Fibroblast of skin of right biceps (primary cell): ENCODE results near the gene PPA1.
"Not testable (repeated sequence)": the region's sequence is repeated elsewhere in the genome, so short reads cannot be mapped to it uniquely, and the experiment has no call there.

ENCODE experiments used
- DNase-seq: peaks from one replicate; pipeline ENCODE4 v3.0.0-alpha.2; 2013

Gene PPA1

DNA sequence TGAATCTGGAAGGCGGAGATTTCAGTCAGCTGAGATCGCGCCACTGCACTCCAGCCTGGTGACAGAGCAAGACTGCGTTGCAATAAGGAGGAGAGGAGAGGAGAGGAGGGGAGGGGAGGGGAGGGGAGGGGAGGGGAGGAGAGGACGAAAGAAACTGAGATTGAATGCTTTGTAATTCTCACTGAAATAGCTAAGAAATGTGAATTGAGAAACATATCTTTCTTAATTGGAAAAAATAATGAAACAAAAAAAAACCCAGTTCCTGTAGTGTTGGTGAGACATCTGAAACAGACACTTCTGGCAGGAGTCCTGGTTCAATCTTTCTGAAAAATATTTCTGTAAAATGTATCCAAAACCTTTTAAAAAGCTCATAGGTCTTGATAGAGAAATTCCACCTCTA lies 26.5 kb downstream of the PPA1 start:
- DNase-seq, result no peak

DNA sequence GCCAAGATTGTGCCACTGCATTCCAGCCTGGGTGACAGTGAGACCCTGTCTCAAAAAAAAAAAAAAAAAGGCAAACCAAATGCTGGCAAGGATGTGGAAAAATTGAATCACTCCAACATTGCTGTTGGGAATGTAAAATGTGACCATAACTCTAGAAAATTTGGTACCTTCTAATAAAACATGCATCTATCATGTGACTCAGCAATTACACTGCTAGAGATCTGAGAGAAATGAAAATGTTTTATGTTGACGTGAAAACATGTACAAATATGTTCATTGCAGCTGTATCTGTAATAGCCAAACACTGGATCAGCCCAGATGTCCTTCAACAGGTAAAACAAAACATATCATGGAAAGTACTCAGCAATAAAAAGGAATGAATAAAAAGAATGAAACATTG lies 32.1 kb downstream of the PPA1 start:
- peak; percentile 28 for DNase-seq

DNA sequence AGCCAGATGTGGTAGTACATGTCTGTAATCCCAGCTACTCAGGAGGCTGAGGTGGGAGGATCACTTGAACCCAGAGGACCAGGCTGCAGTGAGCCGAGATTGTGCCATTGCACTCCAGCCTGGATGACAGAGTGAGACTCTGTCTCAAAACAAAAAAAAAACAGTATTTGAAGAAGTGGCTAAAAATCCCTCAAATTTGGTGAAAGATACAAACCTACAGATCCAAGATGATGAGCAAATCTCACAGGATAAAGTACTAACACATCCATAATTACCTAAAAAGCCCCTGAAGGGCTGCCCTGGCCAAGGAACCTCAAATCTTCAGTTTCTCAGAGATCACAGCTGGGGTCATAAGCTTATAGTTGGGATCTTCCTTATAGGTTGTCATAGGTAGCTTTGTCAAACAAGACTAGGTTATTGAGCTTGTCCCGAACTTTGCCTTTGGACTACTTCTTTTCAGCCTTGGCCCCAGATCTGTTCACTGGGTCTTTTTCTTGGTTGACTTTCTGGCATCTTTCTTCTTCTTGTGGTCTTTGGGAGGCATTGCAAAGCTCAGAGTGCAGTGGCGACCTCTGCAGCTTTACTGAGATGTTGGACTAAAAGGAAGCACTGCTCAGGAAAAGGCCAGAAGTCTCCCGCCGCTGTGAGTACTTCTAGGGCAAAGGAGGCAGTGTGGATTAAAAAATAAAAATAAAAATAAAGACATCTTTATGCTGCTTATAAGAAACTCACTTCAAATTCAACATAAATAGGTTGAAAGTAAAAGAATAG lies 34.3 kb downstream of the PPA1 start:
- DNase-seq, result no peak

DNA sequence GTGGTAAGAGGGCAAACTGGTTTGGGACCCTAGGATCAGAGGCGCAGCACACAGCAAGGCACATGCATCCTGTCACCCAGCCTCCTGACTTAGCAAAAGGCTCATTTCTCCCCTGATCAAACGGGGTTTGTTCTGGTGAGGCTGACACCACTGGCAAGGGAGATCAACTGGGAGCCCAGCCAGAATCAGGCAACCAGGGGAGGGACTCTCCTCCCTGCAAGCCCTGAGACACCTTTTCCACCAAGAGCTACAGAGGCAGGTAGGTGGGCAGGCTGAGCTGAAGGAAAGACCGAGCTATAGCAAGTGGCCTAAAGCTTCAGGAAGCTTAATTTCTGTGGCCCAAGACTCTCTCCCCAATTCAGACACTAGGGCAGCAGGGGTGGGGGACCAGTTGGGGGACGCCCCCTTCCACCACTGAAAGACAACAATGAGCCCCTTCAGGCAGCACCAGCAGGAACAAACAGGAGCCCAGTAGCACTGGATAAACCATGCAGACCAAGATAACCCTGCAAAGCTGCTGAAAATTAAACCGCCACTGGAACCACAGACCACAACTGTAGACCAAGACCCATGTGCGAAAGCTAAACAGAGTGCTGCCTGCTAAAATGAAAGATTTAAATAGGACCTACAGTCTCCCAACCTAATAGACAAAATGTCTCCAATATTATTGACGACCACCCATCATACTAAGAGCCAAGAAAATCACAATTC lies 35.8 kb downstream of the PPA1 start:
- no peak for DNase-seq

DNA sequence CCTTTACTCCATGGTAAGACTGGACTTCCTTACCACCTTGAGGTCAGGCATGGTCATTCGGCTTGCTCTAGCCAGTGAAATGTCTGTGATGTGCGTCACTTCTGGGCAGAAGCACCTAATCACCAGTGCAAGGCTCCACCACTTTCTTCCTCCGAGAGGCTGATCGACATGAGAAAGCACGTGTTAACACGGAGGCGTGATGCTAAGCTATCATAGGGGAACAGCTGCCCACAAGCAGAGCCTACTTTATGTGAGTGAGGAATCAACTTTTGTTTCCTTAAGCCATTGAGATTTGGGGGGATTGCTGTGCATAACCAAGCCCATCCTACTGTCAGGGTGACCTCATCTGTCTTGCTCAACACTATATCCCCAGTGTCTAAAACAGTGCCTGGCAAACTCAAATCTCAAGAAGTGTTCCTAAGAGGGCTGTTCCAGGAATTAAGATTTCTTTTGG lies 39.8 kb downstream of the PPA1 start:
- peak; percentile 34 for DNase-seq

DNA sequence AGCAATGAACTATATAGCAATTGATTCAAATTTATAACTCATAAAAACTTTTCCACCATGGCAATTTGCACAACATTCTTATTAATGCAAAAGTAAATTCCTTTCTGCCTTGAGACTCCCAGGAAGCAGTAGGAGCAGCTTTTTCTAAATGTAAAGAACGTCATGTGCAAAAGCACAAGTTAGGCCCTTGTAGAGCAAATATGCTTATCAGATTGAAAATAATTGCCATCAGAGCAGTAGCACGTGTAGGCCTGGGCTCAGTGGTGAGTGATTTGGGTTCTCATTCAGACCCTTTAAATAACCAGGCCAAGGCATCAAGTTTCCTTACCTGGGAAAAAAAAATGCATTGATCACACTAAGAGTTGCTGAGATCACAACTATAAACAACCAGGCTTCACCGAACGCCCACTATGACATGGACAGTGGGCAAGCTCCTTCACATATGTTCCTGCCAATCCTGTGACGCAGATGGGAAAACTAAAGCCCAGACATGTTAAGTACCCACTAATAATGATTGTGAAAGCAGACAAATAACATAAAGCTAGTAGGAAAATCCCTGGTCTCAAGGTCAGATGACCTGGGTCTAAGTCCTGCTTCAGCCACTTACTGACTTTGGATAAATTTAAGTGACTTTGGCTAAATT lies 40.8 kb downstream of the PPA1 start:
- peak; percentile 22 for DNase-seq

DNA sequence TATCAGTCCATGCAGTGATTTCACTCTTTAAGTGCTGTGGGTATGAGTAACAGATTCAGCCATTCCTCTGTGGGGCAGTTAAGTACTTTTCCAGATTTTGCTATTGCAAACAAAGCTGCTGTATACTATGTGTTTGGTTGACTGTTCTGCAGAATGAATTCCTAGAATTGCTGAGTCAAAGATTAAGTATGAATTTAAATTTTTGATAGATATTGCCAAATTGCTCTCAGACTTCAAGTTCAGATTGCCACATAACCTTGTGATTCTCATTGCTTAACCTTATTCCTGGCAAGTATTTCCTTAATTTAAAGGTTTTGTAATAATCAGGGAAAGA lies 41.3 kb downstream of the PPA1 start:
- peak; percentile 96 for DNase-seq

DNA sequence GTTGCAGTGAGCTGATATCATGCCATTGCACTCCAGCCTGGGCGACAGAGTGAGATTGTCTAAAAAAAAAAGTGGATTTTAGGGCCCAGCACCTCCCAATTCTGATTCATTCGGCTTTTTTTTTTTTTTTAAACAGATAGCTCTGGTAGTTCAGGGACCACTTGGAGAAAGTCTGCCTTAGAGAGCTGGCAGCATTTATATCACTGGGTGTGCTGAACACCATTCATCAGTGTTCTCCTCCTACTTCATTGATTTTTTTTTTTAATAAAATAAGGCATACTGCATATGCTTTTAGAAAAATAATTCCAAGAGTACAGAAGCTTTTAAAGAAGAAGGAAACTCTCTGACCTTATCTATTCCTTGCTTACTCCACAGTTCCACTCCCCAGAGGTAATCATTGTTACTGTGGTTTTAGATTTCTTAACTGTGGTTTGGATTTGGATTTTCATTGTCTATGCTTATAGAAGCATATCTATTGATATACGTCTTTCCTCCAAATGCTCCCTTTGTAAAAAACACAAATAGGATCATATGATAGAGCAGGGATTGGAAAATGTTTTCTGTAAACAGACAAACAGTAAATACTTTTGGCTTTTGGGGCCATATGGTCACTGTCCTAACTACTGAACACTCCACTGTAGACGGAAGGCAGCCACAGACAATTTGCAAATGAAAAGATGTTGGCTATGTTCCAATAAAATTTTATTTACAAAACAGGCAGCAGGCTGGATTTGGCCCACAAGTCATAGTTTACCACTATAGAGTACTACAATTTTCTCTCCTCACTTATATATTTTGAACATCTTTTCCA lies 41.9 kb downstream of the PPA1 start:
- peak; percentile 36 for DNase-seq

DNA sequence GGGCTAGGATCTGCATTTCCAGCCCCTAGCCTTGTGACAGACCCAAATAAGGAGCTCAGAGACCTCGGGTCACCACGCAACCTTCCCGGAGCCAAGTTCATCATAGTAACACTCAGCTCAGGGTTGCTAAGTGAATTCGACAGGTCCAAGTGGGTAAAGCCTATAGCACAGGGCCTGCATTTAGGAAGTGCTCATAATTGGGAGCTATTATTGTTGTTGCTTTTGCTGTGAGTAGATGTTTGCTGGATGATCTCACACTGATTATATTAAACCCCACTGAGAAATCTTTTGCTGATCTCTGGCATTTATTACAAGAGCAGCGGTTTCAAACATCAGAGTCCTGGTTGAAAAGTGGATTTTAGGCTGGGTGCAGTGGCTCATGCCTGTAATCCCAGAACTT lies 42.6 kb downstream of the PPA1 start:
- peak; percentile 46 for DNase-seq

DNA sequence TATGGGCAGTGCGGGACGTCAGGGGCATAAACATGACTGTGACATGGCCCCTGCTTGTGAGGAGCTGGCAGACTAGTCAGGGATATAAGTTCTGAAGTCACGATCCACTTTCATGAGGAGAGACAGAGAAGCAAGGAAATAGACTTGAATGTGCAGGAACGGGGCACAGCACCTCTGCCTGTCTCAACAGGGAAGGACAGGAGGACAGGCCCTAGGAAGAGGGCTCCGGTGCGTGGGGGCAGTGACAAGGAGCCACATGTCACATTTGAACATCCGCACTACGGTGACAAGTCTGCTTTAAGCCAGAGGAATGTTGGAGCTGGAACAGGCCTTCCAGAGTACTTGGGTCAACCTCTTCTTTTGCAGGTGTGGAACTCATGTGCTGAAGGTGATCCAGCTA lies 43.1 kb downstream of the PPA1 start:
- no peak for DNase-seq

DNA sequence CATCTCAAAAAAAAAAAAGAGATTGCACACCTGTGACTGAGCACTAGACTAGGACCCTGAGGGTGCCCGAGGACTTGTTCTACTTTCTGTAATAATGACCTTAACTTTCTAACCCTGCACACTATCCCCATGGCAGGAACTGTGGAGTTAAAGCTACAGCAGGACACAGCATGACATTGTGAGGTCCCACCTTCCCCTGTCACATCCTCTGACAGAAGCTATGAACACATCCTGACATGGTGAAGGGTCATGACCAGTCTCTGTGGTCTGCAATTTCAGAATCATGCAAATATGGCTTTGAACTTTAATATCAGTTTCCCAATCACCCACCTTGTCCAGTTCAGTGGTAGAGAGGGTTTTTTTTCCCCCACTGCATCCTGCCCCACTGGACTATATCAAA lies 44.5 kb downstream of the PPA1 start:
- DNase-seq, result no peak

DNA sequence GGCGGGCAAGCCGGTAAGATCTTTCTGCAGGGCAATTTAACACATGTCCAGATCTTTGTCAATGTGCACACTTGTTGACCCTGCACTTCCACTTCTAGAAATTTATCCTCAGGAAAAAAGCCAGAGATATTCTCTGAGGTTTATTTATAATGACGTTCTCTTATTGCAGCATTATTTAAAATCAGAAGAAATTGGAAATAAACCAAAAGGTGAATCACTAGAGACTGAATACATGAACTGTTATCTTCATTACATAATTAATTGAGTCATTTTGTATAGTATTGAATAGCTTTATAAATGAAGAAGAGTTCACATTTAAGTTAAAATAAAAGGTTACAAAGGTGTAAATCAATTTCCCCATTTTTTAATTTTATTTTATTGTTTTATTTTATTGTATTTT lies 46.7 kb downstream of the PPA1 start:
- no peak for DNase-seq

DNA sequence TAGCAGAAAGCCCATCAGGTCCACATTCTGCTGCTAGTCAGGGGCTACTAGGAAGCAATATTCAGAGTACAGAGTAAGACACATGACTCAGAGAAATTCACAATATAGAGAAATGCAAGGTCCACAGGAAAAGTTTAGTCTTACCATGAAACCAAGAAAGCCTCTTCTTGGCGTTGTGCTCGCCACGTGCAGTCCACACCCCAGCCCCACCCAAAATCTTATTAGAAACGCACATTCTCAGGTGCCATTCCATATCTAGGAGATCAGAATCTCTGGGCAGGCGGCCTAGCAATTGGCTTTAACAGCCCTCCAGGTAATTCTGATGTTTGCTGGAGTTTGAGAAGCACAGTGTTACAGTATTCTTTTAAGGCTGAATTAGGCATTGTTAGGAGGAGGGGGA lies 47.1 kb downstream of the PPA1 start:
- no peak for DNase-seq

DNA sequence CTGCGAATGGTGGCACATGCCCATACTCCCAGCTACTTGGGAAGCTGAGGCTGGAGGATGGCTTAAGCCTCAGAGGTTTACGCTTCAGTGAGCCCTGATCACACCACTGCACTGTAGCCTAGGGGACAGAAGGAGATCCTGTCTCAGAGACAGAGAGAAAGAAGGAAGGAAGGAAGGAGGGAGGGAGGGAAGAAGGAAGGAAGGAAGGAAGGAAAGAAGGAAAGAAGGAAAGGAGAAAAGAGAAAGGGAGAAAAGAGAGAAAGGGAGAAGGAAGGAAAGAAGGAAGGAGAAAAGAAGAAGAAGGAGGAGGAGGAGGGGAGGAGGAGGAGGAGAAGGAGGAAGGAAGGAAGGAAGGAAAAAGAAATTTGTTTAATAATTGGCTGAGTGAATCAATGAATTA lies 49.9 kb downstream of the PPA1 start:
- no peak for DNase-seq

DNA sequence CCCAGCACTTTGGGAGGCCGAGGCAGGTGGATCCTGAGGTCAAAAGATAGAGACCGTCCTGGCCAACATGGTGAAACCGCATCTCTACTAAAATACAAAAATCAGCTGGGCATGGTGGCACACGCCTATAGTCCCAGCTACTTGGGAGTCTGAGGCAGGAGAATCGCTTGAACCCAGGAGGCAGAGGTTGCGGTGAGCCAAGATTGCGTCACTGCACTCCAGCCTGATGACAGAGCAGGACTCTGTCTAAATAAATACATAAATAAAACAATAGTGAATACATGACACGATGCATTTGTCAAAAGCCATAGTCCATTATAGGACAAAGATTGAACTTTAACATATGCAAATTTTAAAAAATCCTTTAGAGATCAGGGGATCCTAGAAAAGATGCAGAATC lies 54.0 kb downstream of the PPA1 start:
- not testable (repeated sequence) for DNase-seq

DNA sequence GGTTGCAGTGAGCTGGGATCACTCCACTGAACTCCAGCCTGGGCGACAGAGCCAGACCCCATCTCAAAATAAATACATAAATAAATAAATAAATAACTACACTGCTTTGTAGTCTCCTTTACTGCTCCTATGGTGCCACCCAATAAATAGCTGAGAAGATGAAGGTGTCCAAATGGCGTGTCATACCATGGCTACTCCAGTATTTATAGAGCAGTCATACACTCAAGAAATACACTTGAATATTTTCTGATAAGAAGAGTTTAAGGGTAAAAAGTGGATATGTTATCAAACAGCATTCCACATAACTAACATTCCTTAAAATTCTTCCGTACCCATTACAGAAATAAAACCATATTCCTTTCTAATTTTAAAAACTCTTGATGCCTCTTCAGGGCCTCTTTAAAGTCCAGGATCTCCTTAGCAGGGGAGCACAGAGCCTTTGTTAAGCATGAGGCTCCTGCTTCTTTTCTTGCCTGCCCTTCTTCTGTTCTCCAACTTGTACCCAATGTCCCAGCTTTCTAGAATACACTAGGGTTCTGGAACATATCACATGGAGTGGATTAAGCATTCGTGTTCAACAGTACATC lies 55.0 kb downstream of the PPA1 start:
- no peak for DNase-seq

DNA sequence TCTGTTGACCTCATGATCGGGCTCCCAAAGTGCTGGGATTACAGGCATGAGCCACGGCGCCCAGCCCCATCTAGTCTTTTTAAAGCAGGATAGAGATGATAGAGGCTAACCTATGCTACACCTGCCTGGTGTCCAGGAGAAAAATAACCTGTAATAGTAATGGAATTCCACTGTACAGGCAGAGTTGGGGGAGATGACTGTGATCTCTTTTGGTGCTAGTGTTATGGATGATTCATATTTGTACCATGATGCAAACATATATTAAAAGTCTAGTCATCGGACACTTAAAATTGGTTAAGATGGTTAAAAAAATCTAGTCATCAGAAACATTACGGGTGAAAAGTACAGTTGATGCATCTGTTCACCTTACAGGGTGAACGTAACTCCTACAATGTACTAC lies 56.8 kb downstream of the PPA1 start:
- DNase-seq, result peak; percentile 47

DNA sequence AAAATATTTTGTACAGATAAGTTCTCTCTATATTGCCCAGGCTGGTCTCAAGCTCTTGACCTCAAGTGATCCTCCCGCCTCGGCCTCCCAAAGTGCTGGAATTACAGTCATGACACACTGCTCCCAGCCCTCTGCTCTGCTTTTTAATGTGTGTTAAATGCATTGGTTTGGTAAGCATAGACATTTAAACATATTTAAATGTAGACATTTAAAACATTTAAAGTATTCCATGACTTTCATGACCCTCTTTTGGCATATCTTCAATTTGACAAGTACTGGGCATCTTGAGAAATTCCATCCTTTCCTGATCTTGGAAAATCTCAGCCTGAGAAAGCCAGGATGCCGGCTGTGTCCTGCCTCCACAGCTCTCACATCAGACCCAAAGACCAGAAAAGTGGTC lies 57.7 kb downstream of the PPA1 start:
- no peak for DNase-seq

DNA sequence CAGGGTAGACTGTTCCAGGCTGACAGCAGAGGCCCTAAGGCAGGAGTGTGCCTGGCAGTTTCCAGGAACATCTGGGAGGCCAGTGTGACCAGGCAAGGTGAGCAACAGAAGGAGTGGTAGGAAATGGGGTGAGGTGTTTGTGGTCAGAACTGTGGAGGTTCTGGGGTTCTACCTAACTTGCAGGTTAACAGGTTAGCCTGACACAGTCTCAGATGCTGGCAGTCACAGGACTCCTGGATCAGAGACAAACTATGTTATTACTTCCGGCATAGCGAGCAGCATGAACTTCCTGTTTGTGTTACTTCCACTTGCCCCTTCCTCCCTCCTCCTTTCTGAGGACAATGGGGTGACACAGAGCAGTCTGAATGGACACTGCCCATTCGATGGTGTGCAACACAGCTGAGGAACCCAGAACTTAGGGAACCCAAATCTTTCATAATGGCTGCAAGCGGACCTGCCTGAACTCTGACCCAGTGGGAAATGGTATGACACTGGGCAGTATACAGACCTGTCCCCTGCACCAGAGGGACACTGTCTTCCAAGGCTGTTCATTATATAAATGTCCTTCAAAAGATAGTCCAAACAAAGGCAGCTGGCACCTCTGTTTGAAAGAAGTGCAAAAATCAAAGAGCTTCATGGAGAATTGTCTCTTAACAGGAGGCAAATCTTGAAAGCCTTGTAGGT lies 59.0 kb downstream of the PPA1 start:
- DNase-seq, result no peak

DNA sequence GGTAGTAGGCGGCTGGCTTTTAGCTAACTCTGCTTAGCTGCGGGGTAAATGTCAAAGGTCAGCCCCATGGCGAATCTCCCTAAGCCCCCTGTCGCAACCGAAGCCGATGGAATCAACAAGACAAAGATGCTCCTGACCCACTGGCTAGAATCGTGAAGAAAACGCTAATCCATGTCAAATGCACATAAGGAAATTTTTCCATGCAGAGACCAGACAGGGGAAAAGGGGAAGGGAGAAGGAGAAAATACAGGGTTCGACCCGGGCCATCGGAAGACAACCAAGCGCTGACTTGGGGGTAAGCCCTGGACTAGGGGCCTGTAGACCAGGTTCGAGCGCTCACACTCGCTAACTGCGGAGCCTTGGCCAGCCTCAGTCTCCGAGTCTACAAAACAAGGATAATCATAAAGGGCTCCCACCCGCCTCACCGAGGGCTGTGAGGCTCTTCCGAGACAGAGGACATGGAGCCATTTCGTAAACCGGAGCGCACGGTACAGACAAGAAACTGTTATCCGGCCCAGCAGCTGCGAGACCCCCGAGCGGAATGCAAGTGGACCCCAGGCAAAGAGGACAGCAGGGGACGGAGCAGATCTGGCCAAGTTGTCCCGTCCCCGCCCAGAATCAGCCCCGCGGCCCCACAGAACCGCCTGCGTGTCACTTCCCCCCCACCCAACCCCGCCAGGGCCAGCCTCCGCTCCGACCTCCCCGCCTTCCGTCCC lies 63.4 kb downstream of the PPA1 start:
- no peak for DNase-seq

DNA sequence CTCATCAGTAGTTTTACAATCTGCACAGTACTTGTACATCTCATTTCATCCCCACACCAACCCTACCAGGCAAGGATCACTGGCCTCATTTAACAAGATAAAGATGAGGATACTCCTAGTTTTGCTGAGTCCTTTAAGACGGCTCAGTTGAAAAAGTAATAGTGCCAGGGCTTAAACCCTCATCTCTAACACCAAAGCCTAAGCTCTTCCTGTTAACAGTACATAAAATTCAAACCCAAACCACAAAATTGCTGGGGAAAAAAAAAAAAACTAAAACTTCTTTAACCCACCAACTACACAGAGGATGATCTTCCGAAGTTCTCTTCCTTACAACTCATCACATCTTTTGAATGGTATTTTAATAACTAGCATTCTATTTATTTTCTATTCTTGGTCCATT lies 64.2 kb downstream of the PPA1 start:
- no peak for DNase-seq

DNA sequence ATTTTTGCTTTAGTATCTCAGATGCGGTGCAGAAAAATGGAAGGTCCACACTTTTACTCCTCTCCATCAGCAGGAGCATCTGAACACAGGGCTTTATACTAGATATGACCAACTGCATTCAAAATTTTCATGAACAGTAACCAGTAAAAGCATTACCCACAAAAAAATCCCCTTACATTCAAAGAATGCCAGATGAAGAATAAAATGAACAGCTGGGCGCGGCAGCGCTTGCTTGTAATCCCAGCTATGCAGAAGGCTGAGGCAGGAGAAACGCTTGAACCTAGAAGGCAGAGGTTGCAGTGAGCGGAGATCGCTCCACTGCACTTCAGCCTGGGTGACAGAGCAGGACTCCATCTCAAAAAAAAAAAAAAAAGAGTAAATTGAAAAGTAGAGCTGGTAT lies 66.0 kb downstream of the PPA1 start:
- no peak for DNase-seq
